Middle frontal gyrus (tissue), 1 donor: ENCODE results near the gene AGMO.
"Not testable (repeated sequence)": the region's sequence is repeated elsewhere in the genome, so short reads cannot be mapped to it uniquely, and the experiment has no call there.

Experiments
- DNase-seq: peaks from one replicate; pipeline ENCODE4 v3.0.0-alpha.2; 2015; ENCODE audit warnings: low spot score; ENCODE audit errors: extremely low spot score

Gene AGMO

DNA sequence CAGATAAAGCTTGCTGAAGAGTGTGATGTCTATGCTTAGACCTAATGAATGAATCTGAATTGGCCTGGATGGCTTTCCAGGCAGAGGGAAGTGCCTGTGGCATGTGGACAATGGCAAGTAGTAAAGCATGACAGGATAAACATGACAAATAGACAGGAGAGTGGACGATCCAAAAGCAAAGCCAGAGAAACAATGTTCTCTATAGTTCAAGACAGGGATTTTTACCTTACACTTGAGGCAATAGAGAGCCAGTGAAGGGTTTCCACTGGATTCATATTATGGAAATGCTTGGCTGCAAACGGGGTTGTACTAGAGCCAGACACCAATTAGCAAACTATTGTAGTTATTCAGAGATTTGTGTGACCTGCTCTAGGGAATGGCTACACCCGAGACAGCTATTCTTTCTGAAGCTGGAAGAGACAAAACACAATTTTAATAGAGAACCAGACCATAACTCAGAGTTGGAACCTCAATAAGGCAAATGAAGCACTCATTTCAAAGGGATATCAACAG is 2.3 kb downstream of the AGMO start:
- no peak for DNase-seq

DNA sequence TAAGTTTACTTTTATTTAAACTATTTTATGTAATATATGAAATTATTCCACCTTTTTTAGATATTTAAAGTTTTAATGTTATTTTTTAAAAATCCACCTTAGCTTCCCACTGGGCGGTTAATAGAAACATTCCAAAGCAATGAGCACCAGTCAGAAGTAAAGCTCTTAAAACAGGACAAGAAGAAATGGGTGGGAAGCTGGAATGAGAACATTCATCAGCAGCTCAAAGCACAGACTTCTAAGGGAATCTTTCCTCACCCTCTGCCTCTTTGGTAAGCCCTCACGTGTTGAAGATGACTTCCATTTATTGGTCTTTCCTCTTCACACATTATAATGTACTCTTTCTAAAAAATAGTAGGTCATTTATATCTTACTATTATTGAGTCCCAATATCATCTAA is 3.1 kb downstream of the AGMO start:
- no peak for DNase-seq

DNA sequence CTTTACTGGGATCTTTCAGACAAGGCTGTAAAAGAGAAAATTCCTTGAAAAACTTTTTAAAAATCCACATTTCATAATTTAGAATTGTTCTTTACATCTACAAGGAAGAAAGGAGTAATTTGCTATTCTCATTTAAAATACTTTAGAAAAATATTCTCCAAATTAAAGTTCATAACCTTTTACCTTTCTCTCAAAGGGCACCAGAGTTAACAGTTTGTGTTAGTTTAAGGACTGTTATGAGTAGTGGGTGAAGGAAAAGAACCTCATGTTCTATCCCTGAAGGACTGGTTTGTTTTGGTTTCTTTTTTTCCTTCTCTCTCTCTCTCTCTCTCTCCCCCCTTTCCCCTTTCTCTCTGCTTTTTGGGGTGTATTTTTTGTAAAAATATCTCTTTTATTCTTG is 4.1 kb downstream of the AGMO start:
- DNase-seq: no peak

DNA sequence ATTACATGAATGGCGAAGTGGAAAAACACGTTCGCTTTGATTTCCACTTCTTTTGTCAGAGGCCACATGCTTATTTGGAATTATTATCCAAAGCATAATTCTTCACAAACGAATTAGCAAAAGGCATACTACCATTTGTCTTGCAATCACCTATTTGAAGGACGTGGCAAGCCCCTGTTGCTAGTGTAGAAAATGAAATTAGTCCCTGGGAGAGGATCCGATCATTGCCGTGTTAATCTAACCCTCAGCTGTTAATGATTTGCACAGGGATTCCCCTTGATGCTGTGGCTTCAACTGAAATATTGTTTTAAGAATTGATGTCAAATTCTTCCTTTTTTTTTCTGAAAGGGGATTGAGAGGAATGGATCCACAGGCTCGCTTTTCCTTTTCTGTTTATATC is 4.6 kb downstream of the AGMO start:
- no peak for DNase-seq

DNA sequence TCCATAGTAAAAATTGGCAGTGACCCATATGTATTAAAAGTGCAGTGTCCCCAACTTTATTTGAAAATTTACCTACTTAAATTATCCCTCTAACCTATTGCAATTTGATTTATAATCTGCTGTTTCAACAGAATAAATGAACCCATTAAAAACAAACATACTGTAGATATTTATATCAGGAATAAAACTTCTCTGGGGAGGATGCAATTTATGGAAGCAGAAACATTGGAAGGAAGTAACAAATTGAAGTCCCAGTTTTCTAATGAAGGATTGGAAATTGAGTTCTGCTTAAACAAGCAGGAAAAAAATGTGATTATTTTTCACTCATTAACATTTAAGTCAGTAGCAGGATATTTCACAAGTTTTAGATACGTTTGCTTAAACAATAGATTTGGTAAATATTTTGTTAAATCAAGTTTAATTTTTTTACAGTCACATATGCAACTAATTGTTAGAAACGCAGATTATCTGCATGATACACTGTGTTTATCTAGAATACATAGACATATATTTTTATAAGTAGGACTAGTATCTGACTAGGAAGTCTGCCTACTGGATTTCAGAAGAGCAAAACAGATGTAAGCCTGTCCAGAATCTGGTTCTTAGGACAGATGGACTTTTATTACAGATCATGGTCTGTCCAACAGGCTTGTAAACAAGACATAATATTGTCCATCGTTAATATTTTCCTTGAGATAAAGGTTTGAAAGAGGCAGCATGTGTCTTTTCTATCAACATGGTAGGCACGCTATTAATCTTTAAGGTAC is 5.3 kb downstream of the AGMO start:
- no peak for DNase-seq

DNA sequence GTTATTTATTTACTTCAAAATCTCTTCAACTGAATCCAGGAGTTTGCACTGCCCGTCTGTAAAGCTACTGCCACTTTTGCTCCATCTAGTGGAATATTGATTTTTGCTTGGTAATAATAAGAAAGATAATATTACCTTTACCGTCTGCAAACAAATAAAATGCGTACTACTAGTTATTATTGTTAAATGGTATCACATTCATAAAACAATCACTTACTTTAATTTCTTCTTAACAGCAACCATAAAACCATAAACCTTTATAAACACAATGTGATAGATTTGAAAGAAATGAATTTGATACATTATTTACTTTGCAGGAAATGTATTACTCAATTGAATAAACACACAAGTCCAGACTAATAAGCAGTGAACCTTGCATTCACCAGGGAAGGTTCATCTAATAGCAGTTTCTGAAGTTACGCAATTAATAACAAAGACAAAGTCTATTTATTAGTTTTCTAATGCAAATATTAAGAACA is 6.4 kb downstream of the AGMO start:
- no peak for DNase-seq

DNA sequence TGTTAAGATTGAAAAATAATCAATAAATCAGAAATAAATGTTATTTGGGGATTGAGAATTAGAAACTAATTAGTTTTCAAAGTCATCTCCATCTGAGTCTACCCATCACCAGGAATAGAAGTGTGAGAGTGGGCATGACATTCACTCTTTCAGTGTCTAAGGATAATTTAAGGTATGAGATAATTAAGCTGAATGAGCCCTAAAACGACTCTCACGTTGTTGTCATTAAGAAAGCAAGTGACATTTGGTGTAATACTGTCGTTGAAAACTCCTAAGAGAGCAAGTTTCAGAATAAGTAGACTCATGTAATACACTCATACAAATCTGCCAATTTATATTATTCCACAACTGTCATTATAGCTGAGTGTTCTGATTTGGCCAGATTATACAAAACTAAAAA is 7.1 kb downstream of the AGMO start:
- no peak for DNase-seq

DNA sequence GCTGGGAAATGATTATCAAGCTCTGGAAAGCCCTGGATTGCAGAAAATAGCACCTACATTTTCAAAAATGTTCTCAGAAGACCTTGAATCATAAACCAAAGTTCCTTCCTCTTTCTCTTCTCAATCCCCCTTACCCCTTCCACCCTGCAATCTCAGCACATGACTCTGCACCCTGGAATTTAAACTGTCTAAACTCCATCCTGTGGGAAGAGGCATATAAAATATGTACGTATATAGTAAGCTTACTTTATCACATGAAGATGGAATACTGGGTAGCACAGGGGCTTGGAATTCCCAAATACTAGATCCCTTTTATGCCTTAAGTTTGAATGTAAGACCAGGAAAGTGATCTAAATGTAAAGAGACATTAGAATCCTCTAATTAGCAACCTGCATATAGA is 7.7 kb downstream of the AGMO start:
- no peak for DNase-seq

DNA sequence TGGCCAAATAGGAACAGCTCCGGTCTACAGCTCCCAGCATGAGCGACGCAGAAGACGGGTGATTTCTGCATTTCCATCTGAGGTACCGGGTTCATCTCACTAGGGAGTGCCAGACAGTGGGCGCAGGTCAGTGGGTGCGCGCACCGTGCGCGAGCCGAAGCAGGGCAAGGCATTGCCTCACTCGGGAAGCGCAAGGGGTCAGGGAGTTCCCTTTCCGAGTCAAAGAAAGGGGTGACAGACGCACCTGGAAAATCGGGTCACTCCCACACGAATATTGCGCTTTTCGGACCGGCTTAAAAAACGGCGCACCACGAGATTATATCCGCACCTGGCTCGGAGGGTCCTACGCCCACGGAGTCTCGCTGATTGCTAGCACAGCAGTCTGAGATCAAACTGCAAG is 14.5 kb downstream of the AGMO start:
- not testable (repeated sequence) for DNase-seq

DNA sequence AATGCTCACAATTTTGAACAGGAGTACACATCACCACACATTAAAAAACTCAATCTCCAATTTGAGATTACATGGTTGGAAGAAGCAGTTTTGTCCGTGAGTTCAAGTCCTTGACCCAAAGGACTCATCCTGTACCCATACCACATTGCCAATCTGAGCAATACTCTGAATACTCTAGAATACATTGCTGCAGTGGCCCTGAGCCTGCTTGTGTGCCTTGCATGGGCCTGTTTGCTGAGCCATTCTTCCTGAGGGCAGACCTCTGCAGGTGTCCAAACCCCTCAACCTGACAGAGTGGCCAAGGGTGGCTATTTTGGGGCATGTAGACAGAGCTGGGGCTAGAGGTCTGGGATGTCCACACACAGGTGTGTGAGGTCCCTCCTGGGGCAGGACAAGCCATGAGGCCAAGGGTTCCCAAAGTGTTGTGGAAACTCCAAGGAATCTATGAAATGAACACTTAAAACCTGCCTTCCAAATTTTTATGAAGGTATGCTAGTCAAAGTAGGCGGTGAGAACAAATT is 15.5 kb downstream of the AGMO start:
- no peak for DNase-seq

DNA sequence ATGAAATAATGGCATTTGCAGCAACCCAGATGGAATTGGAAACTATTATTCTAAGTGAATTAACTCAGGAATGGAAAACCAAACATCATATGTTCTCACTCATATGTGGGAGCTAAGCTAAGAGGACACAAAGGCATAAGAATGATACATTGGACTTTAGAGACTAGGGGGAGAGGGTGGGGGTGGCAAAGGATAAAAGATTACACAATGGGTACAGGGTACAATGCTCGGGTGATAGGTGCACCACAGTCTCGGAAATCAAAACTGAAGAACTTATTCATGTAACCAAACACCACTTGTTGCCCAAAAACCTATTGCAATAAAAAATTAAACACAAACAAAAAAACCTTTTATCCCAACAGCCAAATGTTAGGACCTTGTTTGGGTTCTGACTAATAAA is 17.8 kb downstream of the AGMO start:
- no peak for DNase-seq

DNA sequence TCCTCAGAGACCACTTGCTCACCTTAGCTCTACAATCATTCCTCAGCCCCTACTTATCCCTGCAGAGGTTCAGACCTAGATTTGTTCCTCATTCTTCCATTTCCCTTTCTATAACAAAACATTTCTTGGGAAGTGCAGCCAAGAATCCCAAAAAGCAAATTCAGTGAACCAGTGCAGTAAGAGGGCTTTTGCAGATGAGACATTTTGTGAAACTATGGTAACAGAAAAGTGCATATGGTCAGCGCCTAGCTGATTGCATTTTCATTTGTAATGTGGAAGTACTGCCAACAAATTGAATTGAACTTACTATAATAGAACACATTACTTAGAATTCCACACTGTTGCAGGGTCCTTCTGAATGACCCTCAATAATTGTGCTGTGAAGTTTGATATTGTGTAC is 18.6 kb downstream of the AGMO start:
- no peak for DNase-seq

DNA sequence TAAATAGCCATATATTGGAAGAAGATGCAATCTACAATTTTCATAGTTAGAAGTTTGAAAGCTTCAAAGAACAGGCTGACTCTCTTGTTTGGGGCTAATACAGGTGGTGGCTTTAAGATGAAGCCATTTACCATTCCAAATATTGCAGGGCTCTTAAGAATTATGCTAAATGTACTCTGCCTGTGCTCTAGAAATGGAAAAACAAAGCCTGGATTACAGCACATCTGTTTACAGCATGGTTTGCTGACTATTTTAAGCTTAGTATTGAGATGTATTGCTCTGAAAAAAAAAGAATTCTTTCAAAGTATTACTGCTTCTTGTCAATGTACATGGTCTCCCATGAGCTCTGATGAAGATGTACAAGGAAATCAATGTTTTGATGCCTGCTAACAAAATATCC is 34.2 kb downstream of the AGMO start:
- no peak for DNase-seq

DNA sequence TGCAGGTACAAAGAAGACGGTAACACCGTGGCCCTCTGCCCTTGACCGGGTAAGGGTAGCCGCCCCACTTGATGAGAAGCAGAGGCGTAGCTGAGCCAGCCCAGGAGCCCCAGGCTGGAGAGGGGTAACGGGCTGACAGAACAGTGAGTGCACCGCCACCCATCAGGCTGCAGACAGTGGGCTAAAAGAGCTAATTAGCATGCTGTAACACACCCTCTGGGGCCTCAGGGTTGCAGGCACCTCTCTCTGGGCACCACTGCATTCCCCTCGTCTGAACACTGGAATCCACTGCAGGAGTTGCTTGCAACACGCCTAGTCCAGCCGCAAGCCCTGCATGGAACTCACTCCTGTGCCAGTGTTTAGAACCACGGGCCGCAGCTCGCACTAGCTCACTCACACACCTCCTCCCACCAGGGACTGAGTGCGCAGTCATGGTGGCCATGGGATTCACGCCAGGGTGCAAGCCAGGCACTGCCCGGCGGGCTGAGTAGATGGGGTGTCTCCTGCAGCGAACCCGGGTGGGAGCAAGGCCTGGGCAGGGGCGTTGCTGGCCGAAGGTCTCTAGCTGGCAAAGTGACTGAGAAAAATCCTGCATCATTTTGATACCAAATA is 36.1 kb downstream of the AGMO start:
- no peak for DNase-seq

DNA sequence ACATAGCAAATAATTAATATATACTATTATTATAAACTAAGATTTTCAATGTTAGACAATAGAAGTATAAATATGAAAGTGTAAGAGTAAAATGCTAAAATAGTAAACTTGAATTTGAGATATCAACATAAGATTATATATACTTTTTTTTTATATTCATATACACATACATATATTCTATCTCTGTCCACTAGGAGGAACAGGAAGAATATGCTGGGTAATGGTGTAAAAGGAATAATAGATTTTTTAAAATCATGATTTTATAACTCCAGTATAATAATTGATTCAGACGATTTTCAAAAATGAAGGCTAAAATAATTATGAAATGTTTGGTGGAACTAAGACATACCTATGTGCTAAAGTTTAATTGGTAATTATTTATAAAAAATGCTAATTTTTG is 37.7 kb downstream of the AGMO start:
- DNase-seq: no peak

DNA sequence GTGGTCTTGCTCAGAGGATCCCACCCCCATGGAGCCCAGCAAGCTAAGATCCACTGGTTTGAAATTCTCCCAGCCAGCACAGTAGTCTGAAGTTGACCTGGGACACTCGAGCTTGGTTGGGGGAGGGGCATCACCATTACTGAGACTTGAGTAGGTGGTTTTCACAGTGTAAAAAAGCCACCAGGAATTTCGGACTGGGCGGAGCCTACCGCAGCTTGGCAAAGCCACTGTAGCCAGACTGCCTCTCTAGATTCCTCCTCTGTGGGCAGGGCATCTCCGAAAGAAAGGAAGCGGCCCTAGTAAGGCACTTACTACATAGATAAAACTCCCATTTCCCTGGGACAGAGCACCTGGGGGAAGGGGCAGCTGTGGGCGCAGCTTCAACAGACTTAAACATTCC is 44.0 kb downstream of the AGMO start:
- not testable (repeated sequence) for DNase-seq

DNA sequence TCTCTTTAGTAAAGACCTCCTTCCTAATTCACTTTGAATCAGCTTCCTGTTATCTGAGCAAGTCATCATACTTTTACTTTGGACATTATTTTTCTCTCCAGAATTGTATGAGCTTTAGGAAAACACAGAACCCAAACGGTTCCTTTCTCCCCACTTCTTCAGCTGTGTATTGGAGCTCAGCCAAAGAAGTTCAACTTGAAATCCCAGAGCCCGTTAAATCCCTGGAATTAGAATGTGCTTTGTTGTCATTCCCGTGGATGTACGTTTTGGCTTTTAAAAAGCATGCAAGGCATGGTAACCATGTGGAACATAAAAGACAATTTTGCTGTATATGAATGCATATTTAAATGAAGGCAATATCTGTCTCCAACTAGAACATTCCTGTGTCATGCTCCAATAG is 46.6 kb downstream of the AGMO start:
- DNase-seq: no peak

DNA sequence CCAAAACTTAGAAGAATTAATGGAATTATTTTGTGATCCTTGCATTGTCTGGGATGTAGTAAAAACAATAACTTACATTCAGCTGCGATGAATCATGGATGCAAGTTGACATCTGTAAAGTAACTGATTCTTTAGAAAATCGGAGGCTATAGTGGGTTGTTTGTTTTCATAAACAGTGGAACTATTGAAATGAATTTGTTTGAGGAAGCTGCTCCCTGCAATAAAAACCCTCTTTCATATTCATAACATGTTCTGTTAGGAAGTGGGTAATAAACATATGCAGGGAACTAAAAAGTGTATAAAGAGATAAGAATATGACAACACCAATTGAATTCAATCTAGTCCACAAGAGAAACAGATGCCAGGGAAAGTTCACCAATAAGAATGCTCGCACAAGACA is 53.6 kb downstream of the AGMO start:
- no peak for DNase-seq

DNA sequence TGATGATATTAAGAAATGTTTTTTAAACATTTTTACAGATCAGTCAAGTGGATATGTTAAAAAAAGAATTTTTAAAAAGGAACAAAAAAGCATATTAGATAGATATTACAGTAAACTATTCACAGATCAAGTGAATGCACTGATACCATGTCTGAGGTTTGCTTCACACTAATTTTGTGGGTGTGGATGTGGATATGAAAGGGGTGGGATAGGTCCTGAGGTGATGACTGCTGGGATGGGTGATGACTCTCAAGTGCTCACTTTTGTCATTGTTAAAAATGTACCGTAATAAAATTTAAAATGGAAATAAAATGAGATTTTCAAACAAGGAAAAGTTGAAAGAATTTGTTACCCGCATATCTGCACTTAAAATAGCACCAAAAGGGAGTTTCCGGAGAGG is 54.1 kb downstream of the AGMO start:
- no peak for DNase-seq

DNA sequence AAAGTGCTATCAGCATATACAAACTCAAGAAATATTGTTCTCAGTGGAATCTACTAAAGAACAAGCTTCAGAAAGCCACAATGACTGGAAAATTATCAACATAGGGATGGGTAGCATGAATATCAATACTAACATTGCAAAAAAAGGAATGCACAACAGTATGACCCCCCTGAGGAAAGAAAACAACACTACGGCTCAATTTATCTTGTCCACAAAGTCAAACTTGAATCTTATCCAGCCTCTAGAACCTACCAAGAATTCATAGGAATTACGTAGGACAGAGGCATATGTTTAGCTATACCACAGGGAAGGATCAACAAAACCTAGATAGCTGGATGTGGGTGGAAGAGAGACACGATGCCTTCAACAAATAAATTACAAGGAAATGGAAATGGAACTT is 54.6 kb downstream of the AGMO start:
- DNase-seq: no peak

DNA sequence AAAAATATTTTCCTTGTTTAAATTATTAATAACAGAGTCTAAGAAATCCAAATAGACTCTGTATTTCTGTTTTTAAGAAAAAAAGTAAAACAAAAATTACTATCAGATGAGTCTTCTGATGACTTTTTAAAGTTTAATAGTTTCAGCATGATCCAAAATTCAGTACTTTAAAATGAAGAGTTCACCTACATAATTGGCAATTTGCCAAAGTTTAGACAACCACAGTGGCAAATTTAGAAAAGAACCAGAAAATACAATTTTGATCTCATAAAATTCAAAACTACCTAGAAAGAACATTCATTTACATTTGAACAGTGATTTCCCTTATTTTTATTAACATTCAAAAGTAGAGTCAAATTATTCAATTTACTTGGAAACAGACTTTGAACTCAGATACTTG is 56.1 kb downstream of the AGMO start:
- DNase-seq: no peak

DNA sequence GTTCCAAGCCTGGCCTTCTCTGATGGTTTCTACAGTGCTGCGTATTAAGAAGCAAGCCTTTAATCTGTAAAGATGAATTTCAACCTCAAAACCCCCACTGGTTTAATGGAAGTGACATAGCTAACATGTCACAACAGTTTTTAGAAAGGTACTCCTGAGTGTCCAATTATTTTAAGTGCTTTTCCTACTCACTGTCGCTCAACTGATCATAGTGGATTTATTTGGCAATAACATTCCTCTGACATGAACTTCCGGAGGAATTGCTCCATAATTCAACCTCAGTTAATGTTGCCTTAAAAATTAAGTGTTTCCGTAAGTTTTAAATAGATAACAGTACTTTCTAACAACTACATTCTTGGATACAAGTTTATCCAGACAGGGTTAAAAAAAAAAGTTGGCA is 57.5 kb downstream of the AGMO start:
- no peak for DNase-seq
